Left colon (tissue), 2 donors: Measurements from ENCODE around the gene DNLZ. TPM values are rescaled to one million over a fixed set of nuclear protein-coding genes. Genes with fewer than 3 reads are reported as not detected.
"Not testable (repeated sequence)": the region's sequence is repeated elsewhere in the genome, so short reads cannot be mapped to it uniquely, and the experiment has no call there.

Source experiments
- ATAC-seq: fragments of 200-7000 bp; cut with Tn5 transposase; one replicate; pipeline ENCODE4 v1.9.1; 2020; ENCODE audit warnings: mild to moderate bottlenecking, moderate library complexity
- DNase-seq, 2 donors: peaks; one replicate each; pipeline ENCODE4 v3.0.0-alpha.2; 2020
- intact Hi-C, 2 donors: fragments of 100-400 bp; cut with DNase I in 1 of 2; cut with micrococcal nuclease in 1 of 2; formaldehyde crosslinking; loops; one replicate each; pipeline versions ENCODE4 v1.11.2 to v1.14.0; 2022; cut with DNase I, micrococcal nuclease
- long read RNA-seq: library from polyadenylated mRNA; unstranded; transcript quantifications from one replicate; pipeline ENCODE4 v2.0.0, GENCODE V29; 2021
- total RNA-seq, 2 donors: library from RNA; stranded (reverse); fragmentation: NEBNext Ultra II Directional; extraction: Animal tissue kit (Norgen Biotek cat#: 25700); gene quantifications; one replicate each; pipeline ENCODE4 v1.2.1, GENCODE V29; 2021
- donor health status: DM: no; HTN: no; CAD: no.
- donor health status: DM: yes; HTN: yes; CAD: no.

The DNLZ gene
- total RNA-seq = 10 to 100 TPM in 1 of 2 donors, 1 to 10 TPM in 1; 10.0 to 10.6 TPM
- long read RNA-seq, transcript DNLZ-201 (3 exons, 724 nt) = major isoform, 6 of 6 reads
- long read RNA-seq, partial matches to known transcripts = 0 of 6 reads
- long read RNA-seq, other reads (novel, unspliced or antisense) = 0 of 6 reads

DNA sequence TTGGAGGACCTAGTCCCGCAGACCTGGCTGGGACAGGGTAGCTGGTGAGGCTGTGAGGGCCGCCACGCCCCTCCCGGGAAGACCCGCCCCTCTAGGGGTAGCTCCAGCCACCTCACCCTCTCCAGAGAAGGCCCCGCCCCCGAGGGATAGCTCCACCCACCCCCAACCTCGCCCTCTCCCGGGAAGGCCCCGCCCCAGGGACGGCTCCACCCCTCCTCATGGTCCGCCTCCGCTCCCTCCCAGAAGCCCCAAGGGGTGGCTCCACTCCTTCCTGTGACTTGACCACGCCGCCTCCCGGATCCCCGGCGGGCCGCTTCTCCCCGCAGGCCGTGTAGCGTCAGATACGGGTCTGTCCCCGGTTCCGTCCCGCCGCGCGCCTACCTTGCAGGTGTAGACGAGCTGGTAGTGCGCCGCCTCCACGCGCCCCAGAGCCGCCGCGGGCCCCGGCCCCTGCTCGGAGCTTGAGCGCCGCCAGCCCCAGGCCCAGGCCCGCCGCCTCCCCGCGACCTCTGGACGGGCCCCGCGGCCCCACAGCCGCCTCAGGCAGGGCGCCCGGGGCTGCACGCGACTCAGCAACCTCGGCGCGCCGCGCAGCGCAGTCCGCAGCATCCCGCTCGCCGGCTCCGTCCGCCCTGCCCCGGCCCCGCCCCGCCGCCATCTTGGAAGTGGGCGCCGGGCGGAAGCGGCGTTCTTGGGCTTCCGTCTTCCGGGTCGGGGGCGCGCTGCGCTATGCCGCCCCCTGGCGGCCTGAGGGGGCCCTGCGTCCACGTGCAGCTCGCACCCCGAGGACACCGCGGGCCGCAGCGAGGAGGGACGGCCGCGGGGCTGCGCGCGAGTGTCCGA lies at the start of gene DNLZ:
DNLZ (minus strand) TSS at position 639 of the 843 bp plus-strand sequence; CDS start at position 609, 30 bp downstream.
- peak; percentile 94 for ATAC-seq
- DNase-seq = peak; percentile 97 to 99
- intact Hi-C loops = no loop called here

DNA sequence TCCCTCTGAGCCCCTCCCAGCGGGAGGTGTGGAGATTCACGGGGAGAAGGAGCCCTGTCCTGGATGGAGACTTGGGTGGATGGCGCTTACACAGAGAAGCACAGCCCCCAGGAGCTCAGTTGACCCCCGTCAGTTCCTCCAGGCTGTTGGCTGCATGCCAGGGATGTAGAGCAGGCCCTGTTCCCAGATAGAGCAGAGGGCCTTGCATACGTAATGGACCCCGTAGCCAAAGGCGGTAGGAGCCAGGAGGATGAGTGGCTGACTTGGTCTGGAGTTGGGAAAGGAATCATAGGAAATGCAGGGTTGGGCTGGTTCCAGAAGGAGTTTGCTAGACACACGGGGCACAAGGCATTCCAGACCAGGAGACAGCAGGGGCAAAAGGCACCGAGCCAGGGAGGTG lies 49.4 kb upstream of the DNLZ start:
- ATAC-seq (no peak), DNase-seq (no peak)
- intact Hi-C loops = no loop called here

- intact Hi-C loops = no loop called here
- DNase-seq (no peak), ATAC-seq (no peak)
These were observed 47.8 kb upstream of the DNLZ start for GRCh38 chr9:136411378-136411777.

DNA sequence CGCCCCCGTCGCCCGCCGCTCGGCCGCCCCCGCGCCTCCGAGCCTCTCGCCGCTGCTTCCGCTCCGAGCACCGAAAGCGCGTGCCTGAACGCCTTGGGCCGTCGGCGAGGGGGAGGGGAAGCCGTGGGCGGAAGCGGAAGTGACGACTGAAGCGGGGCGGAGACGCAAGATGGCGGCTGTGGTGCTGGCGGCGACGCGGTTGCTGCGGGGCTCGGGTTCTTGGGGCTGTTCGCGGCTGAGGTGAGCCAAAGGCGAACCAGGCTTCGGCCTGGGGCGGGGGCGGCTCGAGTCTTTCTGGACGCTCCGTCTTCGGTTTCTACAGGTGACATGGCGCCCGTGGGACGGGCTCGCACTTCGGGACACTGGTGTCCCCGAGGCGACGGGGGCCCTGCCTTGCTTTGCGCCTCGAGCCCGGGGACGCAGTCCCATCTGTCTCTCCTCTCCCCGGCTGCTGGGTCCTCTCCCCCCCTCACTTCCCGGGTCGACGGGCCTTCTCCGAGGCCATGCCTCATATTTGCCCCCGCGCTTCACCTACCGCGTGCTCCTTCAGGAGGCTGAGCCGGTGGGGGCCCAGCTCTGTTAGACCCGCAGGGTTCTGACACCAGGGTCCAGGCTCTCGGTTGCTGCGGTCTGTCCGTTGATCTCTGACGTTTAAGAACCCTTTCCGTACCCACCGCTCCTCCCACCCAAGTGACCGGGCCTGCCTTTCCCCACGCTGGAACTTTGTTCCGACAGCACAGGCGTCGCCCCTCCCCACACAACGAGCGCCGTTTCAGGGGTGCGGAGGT lies 47.1 kb upstream of the DNLZ start, which contains the start of the genes ENTR1 and PMPCA:
ENTR1 (minus strand) TSS at position 115 of the 788 bp plus-strand sequence. CDS start 217 bp downstream, outside the sequence.
PMPCA (plus strand) TSS at position 159 of the 788 bp plus-strand sequence; CDS start at position 170, 11 bp downstream.
- peak; percentile 96 for ATAC-seq
- peak; percentile 91 to 97 for DNase-seq
- intact Hi-C loops = no loop called here

DNA sequence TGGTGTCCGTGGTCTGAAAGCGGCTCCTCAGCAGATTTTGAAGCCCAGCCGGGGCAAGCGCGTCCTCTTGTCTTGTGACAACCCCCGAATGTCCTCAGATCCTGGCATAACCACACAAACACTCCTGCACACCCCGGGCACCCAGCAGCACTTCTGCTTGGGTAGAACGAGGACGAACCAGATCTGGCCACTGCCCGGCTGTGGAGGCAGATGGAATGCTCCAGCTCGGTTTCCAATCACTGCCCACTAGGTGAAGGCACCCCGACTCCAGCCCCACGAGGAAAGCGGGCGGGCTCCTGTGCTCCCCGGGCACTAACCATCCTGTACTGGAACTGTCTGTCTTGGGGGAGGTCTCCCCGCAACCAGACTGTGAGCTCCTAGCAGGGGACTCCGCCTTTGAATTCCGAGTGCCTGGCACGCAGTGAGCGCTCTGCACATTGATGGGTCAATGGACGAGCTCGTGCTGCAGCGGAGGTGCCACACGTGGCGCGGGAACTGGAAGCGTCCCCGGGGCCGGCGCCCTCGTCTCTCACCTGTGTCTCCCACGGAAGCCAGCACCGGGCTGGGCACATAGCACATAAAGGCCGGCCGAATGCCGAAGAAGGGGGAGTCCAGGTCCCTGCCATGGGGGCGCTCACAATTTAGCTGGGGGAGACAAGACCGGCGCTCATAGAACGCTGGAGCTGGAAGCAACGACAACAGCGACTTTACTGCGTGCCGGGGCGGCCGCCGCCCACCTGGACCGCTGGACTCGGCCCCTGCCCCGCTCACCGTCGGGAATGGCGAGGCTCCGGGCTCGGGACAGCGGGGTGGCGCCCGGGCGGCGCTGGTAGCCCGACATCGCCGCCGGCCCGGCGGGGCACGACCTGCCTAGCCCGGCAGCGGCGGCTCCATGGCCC lies 46.3 kb upstream of the DNLZ start:
- intact Hi-C loops = no loop called here
- peak; percentile 52 for ATAC-seq
- DNase-seq = peak; percentile 44 to 52

GRCh38 chr9:136407911-136408310 lies 44.4 kb upstream of the DNLZ start:
- intact Hi-C loops = no loop called here
- no peak for DNase-seq
- no peak for ATAC-seq

DNA sequence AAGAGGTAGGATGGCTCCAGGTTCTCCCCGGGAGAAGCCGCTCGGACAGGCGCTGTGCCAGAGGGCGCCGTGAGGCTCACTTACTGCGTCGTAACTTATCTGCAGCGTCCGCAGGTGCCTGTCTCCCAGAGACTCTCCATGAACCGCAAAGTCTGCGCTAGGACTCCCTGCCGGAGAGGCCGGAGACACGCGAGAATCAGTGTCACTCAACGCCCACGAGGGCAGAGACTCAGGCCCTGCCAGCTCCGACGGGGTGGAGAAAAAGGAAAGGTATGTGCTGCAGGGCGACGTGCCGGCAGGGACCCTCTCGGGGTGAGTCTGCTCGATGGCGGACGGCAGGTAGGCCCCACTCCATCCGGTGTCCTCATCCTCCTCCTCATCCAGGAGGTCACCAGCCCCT lies 43.5 kb upstream of the DNLZ start:
- intact Hi-C loops, DNase-seq, ATAC-seq: not testable (repeated sequence)

- ATAC-seq, intact Hi-C loops, DNase-seq: not testable (repeated sequence)
These were observed 42.4 kb upstream of the DNLZ start for GRCh38 chr9:136405904-136406303.

- no peak for ATAC-seq
- intact Hi-C loops = no loop called here
- DNase-seq = no peak
These were observed 41.9 kb upstream of the DNLZ start for GRCh38 chr9:136405481-136405880.

- intact Hi-C loops = no loop called here
- DNase-seq = no peak
- no peak for ATAC-seq
These were observed 41.2 kb upstream of the DNLZ start for GRCh38 chr9:136404801-136405136.

GRCh38 chr9:136403915-136404800 lies 40.6 kb upstream of the DNLZ start:
- DNase-seq = no peak
- ATAC-seq = no peak
- intact Hi-C loops = no loop called here

- no peak for ATAC-seq
- no peak for DNase-seq
- intact Hi-C loops = no loop called here
These were observed 40.0 kb upstream of the DNLZ start for GRCh38 chr9:136403538-136403914.

DNA sequence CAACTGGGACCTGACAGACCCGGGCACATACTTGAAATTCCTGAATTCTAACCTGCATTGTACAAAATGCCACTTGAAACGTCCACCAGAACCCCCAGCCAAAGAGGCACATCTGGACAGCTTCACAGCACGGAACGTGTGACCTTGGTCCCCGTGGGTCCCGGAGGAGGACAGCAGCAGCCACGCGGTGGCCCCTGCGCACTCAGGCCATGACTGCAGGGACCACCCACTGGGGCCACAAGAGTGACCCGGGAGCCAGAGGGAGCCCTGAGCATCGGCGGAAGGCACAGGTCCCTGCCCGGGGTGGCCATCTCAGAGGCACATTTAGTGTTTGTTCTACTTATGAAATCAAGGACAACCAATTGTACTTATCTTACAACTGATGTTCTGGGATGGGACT lies 38.5 kb upstream of the DNLZ start:
- ATAC-seq (no peak), DNase-seq (no peak)
- intact Hi-C loops = no loop called here

DNA sequence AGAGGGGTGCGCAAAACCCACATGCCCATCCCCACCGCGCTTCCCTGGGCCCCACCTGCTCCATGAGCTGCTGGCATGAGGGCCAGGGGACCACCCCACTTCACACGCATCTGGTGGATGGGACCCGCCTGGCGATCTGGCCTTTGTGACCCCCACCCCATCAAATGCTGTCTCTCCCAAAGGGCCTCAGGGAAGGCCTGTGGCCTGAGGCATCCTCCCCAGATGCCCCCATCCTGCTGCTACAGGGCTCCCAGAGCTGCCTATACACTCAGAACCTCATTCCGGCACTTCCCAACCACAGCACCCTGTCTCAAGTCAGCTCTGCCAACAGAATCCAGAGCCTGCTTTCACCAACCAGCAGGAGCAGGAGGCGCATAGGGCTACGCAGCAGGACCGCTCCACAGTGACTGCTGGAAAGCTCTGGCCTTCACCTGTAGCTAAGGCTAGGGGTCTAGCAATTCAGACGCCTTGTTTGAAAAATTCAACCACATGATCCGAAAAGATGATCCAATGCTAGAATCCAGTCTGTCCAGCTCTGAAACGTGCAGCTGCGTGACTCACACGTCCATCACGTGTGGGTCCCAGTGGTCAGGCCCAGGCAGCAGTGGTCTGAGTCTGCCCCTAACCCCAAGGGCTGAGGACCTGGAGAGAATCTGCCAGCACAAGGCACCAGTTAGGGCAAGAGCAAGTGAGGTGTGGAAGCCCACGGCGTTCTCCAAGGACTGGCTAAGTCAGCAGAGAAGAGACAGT lies 37.8 kb upstream of the DNLZ start:
- DNase-seq (no peak), ATAC-seq (no peak)
- intact Hi-C loops = no loop called here

DNA sequence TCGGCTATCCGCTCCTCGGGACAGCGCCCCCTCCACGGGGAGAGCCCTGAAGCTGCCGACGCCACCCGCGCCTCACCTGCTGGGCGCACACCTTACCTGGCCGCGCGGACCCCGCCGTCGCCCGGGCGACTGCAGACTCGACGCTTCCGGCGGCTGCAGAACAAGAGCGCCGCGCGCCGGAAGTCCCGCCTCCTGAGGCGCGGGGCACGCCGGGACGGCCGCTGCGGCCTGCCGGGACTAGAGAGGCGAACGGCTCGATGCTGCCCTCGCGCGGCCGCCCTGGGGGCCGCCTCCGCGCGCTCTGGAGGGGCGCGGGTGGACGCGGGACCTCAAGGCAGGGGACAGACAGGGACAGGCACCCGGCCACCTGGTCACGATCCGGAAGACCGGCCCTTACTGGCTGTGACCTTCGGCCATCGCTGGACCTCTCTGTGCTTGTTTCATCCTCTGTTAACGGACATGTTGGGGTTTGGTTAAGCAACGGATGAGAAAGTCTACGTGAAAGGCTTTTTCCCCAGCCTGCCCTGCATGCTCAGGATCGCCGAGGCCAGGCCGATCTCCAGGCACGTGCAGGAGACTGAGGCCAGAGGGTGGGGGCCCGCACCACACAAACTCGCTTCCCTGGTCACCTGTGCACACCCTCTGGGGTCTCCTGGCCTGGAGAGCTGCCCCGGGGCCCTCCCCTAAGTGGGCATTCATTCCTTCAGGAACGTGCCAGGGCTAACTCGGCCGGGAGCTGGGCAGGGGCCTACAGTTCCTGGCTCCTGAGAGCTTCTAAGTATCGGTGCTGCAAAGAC lies 36.7 kb upstream of the DNLZ start, which contains the start of gene SNAPC4:
SNAPC4 (minus strand) TSS at position 133 of the 797 bp plus-strand sequence. CDS start 1,742 bp downstream, outside the sequence.
- DNase-seq (peak; percentile 76 to 88), ATAC-seq (peak; percentile 89)
- intact Hi-C loops = no loop called here
